ENCODE data around the gene MMP24. TPM values are rescaled to one million over a fixed set of nuclear protein-coding genes. Genes with fewer than 3 reads are reported as not detected.

MMP24 gene
- total RNA-seq, 8 experiments from 2014 or later: 0.94 to 45.1 (median 19.9) TPM

- no peak for ATAC-seq (replicated peaks in 6 of 8)
- H3K4me1 ChIP-seq (replicated peaks in 1 of 2): no peaks in the 10 kb centered on the region
- no peak overlapping the region for H3K4me3 ChIP-seq
- 60 to 91% (median 84%) methylated on average over 1 to 7 of the region's 14 CpGs; no CpG with 5 or more reads in 6 of the 10 experiments for WGBS, 10 experiments
- H3K27ac ChIP-seq: no peak overlapping the region
- in situ Hi-C loops (cut with MboI; ENCODE audit: low pct_unique_long_range_greater_than_20kb in 2 of 9, low sequenced_read_pairs in 9 of 9, unreplicated experiment in 9 of 9): no loop called here
Measured at GRCh38 chr20:35297740-35298139, 71.2 kb downstream of the MMP24 start.

- no peaks in the 10 kb centered on the region for H3K4me1 ChIP-seq (replicated peaks in 1 of 2)
- peak in 1 of 8 experiments; percentile 10 for ATAC-seq (replicated peaks in 6 of 8)
- H3K27ac ChIP-seq: no peak overlapping the region
- WGBS, 10 experiments: 80 to 100% (median 80%) methylated on average over 1 to 2 of the region's 5 CpGs; no CpG with 5 or more reads in 7 of the 10 experiments
- no peak overlapping the region for H3K4me3 ChIP-seq
- in situ Hi-C loops (cut with MboI; ENCODE audit: low pct_unique_long_range_greater_than_20kb in 2 of 9, low sequenced_read_pairs in 9 of 9, unreplicated experiment in 9 of 9): no loop called here
Measured at GRCh38 chr20:35298264-35298663, 71.8 kb downstream of the MMP24 start.

GRCh38 chr20:35299780-35300179 is 73.3 kb downstream of the MMP24 start:
- Histone ChIP-seq H3K4me1 (replicated peaks in 1 of 2) (peaks cover 0 to 10% of the 10 kb centered on the region in 2 donors), H3K27ac (no peak overlapping the region), H3K4me3 (no peak overlapping the region)
- no peak for ATAC-seq (replicated peaks in 6 of 8)
- in situ Hi-C loops (cut with MboI; ENCODE audit: low pct_unique_long_range_greater_than_20kb in 2 of 9, low sequenced_read_pairs in 9 of 9, unreplicated experiment in 9 of 9): loop anchor here in 5 of 9 experiments (10.0 to 25.0 kb wide), 3 partner anchors 138 to 155 kb away; partner anchors contain the start of genes GDF5 (in 3 of the 5) and CEP250 (in 1 of the 5)
- WGBS, 10 experiments: 33 to 100% (median 85%) methylated on average over 1 to 3 of the region's 4 CpGs; no CpG with 5 or more reads in 4 of the 10 experiments

GRCh38 chr20:35300469-35301262 is 74.2 kb downstream of the MMP24 start:
- Histone ChIP-seq H3K27ac (no peak overlapping the region), H3K4me1 (replicated peaks in 1 of 2) (peaks cover 5 to 19% of the 10 kb centered on the region in 2 donors), H3K4me3 (no peak overlapping the region)
- no peak for ATAC-seq (replicated peaks in 6 of 8)
- 78 to 100% (median 85%) methylated on average over 1 to 4 of the region's 4 CpGs; no CpG with 5 or more reads in 2 of the 10 experiments for WGBS, 10 experiments
- in situ Hi-C loops (cut with MboI; ENCODE audit: low pct_unique_long_range_greater_than_20kb in 2 of 9, low sequenced_read_pairs in 9 of 9, unreplicated experiment in 9 of 9): loop anchor here in 5 of 9 experiments (10.0 to 25.0 kb wide), 3 partner anchors 137 to 154 kb away; partner anchors contain the start of genes GDF5 (in 3 of the 5) and CEP250 (in 1 of the 5)

GRCh38 chr20:35301426-35301825 is 74.9 kb downstream of the MMP24 start:
- Histone ChIP-seq H3K27ac (no peak overlapping the region), H3K4me1 (replicated peaks in 1 of 2) (peaks cover 10 to 26% of the 10 kb centered on the region in 2 donors), H3K4me3 (no peak overlapping the region)
- ATAC-seq (replicated peaks in 6 of 8): no peak
- WGBS, 10 experiments: 46 to 100% (median 94%) methylated on average over 1 to 2 of the region's 2 CpGs; no CpG with 5 or more reads in 1 of the 10 experiments
- in situ Hi-C loops (cut with MboI; ENCODE audit: low pct_unique_long_range_greater_than_20kb in 2 of 9, low sequenced_read_pairs in 9 of 9, unreplicated experiment in 9 of 9): loop anchor here in 5 of 9 experiments (10.0 to 25.0 kb wide), 3 partner anchors 136 to 153 kb away; partner anchors contain the start of genes GDF5 (in 3 of the 5) and CEP250 (in 1 of the 5)

GRCh38 chr20:35302421-35303335 is 76.2 kb downstream of the MMP24 start:
- WGBS, 10 experiments: 60 to 100% (median 87%) methylated on average over 1 to 5 of the region's 6 CpGs; no CpG with 5 or more reads in 2 of the 10 experiments
- H3K27ac ChIP-seq: no peak overlapping the region
- peaks cover 10 to 30% of the 10 kb centered on the region in 2 donors for H3K4me1 ChIP-seq (replicated peaks in 1 of 2)
- in situ Hi-C loops (cut with MboI; ENCODE audit: low pct_unique_long_range_greater_than_20kb in 2 of 9, low sequenced_read_pairs in 9 of 9, unreplicated experiment in 9 of 9): loop anchor here in 5 of 9 experiments (10.0 to 25.0 kb wide), 3 partner anchors 135 to 152 kb away; partner anchors contain the start of genes GDF5 (in 3 of the 5) and CEP250 (in 1 of the 5)
- H3K4me3 ChIP-seq: no peak overlapping the region
- no peak for ATAC-seq (replicated peaks in 6 of 8)

- Histone ChIP-seq H3K4me1 (replicated peaks in 1 of 2) (peaks cover 10 to 30% of the 10 kb centered on the region in 2 donors), H3K4me3 (no peak overlapping the region), H3K27ac (no peak overlapping the region)
- no peak for ATAC-seq (replicated peaks in 6 of 8)
- 57 to 100% (median 89%) methylated on average over 1 to 6 of the region's 11 CpGs; no CpG with 5 or more reads in 6 of the 10 experiments for WGBS, 10 experiments
- in situ Hi-C loops (cut with MboI; ENCODE audit: low pct_unique_long_range_greater_than_20kb in 2 of 9, low sequenced_read_pairs in 9 of 9, unreplicated experiment in 9 of 9): loop anchor here in 5 of 9 experiments (10.0 to 25.0 kb wide), 3 partner anchors 134 to 151 kb away; partner anchors contain the start of genes GDF5 (in 3 of the 5) and CEP250 (in 1 of the 5)
Measured at GRCh38 chr20:35303382-35303734, 76.9 kb downstream of the MMP24 start.

- in situ Hi-C loops (cut with MboI; ENCODE audit: low pct_unique_long_range_greater_than_20kb in 2 of 9, low sequenced_read_pairs in 9 of 9, unreplicated experiment in 9 of 9): loop anchor here in 5 of 9 experiments (10.0 to 25.0 kb wide), 3 partner anchors 133 to 151 kb away; partner anchors contain the start of genes GDF5 (in 3 of the 5) and CEP250 (in 1 of the 5)
- Histone ChIP-seq H3K4me3 (no peak overlapping the region), H3K27ac (no peak overlapping the region), H3K4me1 (replicated peaks in 1 of 2) (peaks cover 10 to 30% of the 10 kb centered on the region in 2 donors)
- ATAC-seq (replicated peaks in 6 of 8): peak; percentile 30 to 80 (median 46)
- WGBS, 10 experiments: 0% methylated on average over 1 to 2 of the region's 18 CpGs; no CpG with 5 or more reads in 8 of the 10 experiments
Measured at GRCh38 chr20:35303735-35304491, 77.4 kb downstream of the MMP24 start.

- WGBS, 10 experiments: 40 to 100% (median 90%) methylated on average over 1 to 4 of the region's 6 CpGs; no CpG with 5 or more reads in 4 of the 10 experiments
- Histone ChIP-seq H3K27ac (peak overlapping the region in 1 of 2 donors; percentile 84), H3K4me1 (replicated peaks in 1 of 2) (peaks cover 10 to 30% of the 10 kb centered on the region in 2 donors), H3K4me3 (no peak overlapping the region)
- no peak for ATAC-seq (replicated peaks in 6 of 8)
- in situ Hi-C loops (cut with MboI; ENCODE audit: low pct_unique_long_range_greater_than_20kb in 2 of 9, low sequenced_read_pairs in 9 of 9, unreplicated experiment in 9 of 9): loop anchor here in 5 of 9 experiments (10.0 to 25.0 kb wide), 3 partner anchors 132 to 150 kb away; partner anchors contain the start of genes GDF5 (in 3 of the 5) and CEP250 (in 1 of the 5)
Measured at GRCh38 chr20:35304956-35305355, 78.5 kb downstream of the MMP24 start.

- Histone ChIP-seq H3K4me3 (no peak overlapping the region), H3K4me1 (replicated peaks in 1 of 2) (peaks cover 10 to 30% of the 10 kb centered on the region in 2 donors), H3K27ac (peak overlapping the region; percentile 40 to 84)
- peak; percentile 81 to 97 (median 94) for ATAC-seq (replicated peaks in 6 of 8)
- 0 to 100% (median 83%) methylated on average over 1 to 5 of the region's 12 CpGs; no CpG with 5 or more reads in 4 of the 10 experiments for WGBS, 10 experiments
- in situ Hi-C loops (cut with MboI; ENCODE audit: low pct_unique_long_range_greater_than_20kb in 2 of 9, low sequenced_read_pairs in 9 of 9, unreplicated experiment in 9 of 9): loop anchor here in 5 of 9 experiments (10.0 to 25.0 kb wide), 3 partner anchors 131 to 149 kb away; partner anchors contain the start of genes GDF5 (in 3 of the 5) and CEP250 (in 1 of the 5)
Measured at GRCh38 chr20:35305682-35306556, 79.4 kb downstream of the MMP24 start.

Measured in motor neuron (in vitro differentiated cells).